Astrocyte of the spinal cord (primary cell): ENCODE results near the gene FAM170B.

ENCODE experiments used
- DNase-seq: peaks from one replicate; pipeline ENCODE4 v3.0.0; 2011; ENCODE audit warnings: low read depth, low spot score
- H3K4me3 ChIP-seq: 2 replicates; pipeline ENCODE4 v1.5.1; 2011; ENCODE audit warnings: low read depth, mild to moderate bottlenecking, low read length, moderate library complexity
- CTCF ChIP-seq: IDR thresholded peaks from 2 replicates; pipeline ENCODE4 v1.5.1; 2012; ENCODE audit warnings: low read depth, mild to moderate bottlenecking, low read length, inconsistent platforms
- in situ Hi-C: cut with HindIII; loops from 2 replicates; pipeline ENCODE4 v1.10.0; 2017; ENCODE audit warnings: low sequenced_read_pairs

FAM170B gene

GRCh38 chr10:49112851-49113250, 21.0 kb downstream of the FAM170B start:
- TF ChIP-seq CTCF = no peak
- in situ Hi-C loops = no loop called here
- H3K4me3 ChIP-seq = no peak overlapping the region
- no peak for DNase-seq

- no peak for DNase-seq
- no peak overlapping the region for H3K4me3 ChIP-seq
- no peak for TF ChIP-seq CTCF
- in situ Hi-C loops = no loop called here
Measured at GRCh38 chr10:49112098-49112497, 21.7 kb downstream of the FAM170B start.

- DNase-seq = no peak
- TF ChIP-seq CTCF = no peak
- no peak overlapping the region for H3K4me3 ChIP-seq
- in situ Hi-C loops = no loop called here
Measured at GRCh38 chr10:49111320-49111698, 22.5 kb downstream of the FAM170B start.

- DNase-seq = no peak
Measured at GRCh38 chr10:49110684-49111319, 23.0 kb downstream of the FAM170B start.

GRCh38 chr10:49109669-49110340, 24.0 kb downstream of the FAM170B start:
- no peak overlapping the region for H3K4me3 ChIP-seq
- TF ChIP-seq CTCF = no peak
- peak; percentile 32 for DNase-seq
- in situ Hi-C loops = no loop called here

More at GRCh38 chr10:49110684-49111319, 23.0 kb downstream of the FAM170B start:
- H3K4me3 ChIP-seq = no peak overlapping the region
- in situ Hi-C loops = no loop called here
- TF ChIP-seq CTCF = no peak

GRCh38 chr10:49108656-49109055, 25.2 kb downstream of the FAM170B start:
- in situ Hi-C loops = no loop called here
- no peak for DNase-seq
- no peak overlapping the region for H3K4me3 ChIP-seq
- TF ChIP-seq CTCF = no peak
